ENCODE results near the gene TMED5. TPM values are rescaled to one million over a fixed set of nuclear protein-coding genes. Genes with fewer than 3 reads are reported as not detected.

TMED5 gene
- total RNA-seq, 4 donors from 2014 or later, result 99.5 to 150 (median 127) TPM

GRCh38 chr1:93215322-93215721 is 35.1 kb upstream of the TMED5 start:
- no peaks in the 10 kb centered on the region for H3K27me3 ChIP-seq
- H3K36me3 ChIP-seq, result peaks cover 0 to 7% of the 10 kb centered on the region in 2 donors
- no peaks in the 10 kb centered on the region for H3K4me1 ChIP-seq
- ATAC-seq, result no peak
- no peak overlapping the region for H3K4me3 ChIP-seq
- in situ Hi-C loops (cut with MboI; ENCODE audit: low sequenced_read_pairs in 4 of 4), result no loop called here
- TF ChIP-seq POLR2A (IDR thresholded peaks at IDR 0.05) (no peak), CTCF (IDR thresholded peaks at IDR 0.05 in 4 of 5, conservative IDR thresholded peaks at IDR 0.05 in 1 of 5) (no peak)
- no peaks in the 10 kb centered on the region for H3K9me3 ChIP-seq
- H3K27ac ChIP-seq, result no peak overlapping the region
- intact Hi-C loops (cut with DNase I; ENCODE audit: low total_unique reads), result no loop called here
- DNase-seq, result no peak

GRCh38 chr1:93207211-93207610 is 27.0 kb upstream of the TMED5 start:
- Histone ChIP-seq H3K27me3 (no peaks in the 10 kb centered on the region), H3K36me3 (peaks cover 0 to 7% of the 10 kb centered on the region in 2 donors), H3K4me3 (no peak overlapping the region), H3K9me3 (no peaks in the 10 kb centered on the region), H3K4me1 (no peaks in the 10 kb centered on the region), H3K27ac (no peak overlapping the region)
- in situ Hi-C loops (cut with MboI; ENCODE audit: low sequenced_read_pairs in 4 of 4) (no loop called here), intact Hi-C loops (cut with DNase I; ENCODE audit: low total_unique reads) (no loop called here)
- no peak for TF ChIP-seq POLR2A (IDR thresholded peaks at IDR 0.05)
- no peak for TF ChIP-seq CTCF (IDR thresholded peaks at IDR 0.05 in 4 of 5, conservative IDR thresholded peaks at IDR 0.05 in 1 of 5)
- DNase-seq, result no peak
- no peak for ATAC-seq

- Histone ChIP-seq H3K27me3 (no peaks in the 10 kb centered on the region), H3K36me3 (peaks cover 0 to 13% of the 10 kb centered on the region in 2 donors), H3K4me3 (no peak overlapping the region), H3K27ac (no peak overlapping the region), H3K4me1 (no peaks in the 10 kb centered on the region), H3K9me3 (no peaks in the 10 kb centered on the region)
- in situ Hi-C loops (cut with MboI; ENCODE audit: low sequenced_read_pairs in 4 of 4) (no loop called here), intact Hi-C loops (cut with DNase I; ENCODE audit: low total_unique reads) (no loop called here)
- ATAC-seq (no peak), DNase-seq (no peak)
- no peak for TF ChIP-seq POLR2A (IDR thresholded peaks at IDR 0.05)
- no peak for TF ChIP-seq CTCF (IDR thresholded peaks at IDR 0.05 in 4 of 5, conservative IDR thresholded peaks at IDR 0.05 in 1 of 5)
Measured at GRCh38 chr1:93206567-93206954, 26.3 kb upstream of the TMED5 start.

- in situ Hi-C loops (cut with MboI; ENCODE audit: low sequenced_read_pairs in 4 of 4) (no loop called here), intact Hi-C loops (cut with DNase I; ENCODE audit: low total_unique reads) (no loop called here)
- Histone ChIP-seq H3K9me3 (no peaks in the 10 kb centered on the region), H3K4me3 (no peak overlapping the region), H3K36me3 (peaks cover 0 to 13% of the 10 kb centered on the region in 2 donors), H3K4me1 (no peaks in the 10 kb centered on the region), H3K27ac (no peak overlapping the region), H3K27me3 (no peaks in the 10 kb centered on the region)
- ATAC-seq (no peak), DNase-seq (no peak)
- TF ChIP-seq POLR2A (IDR thresholded peaks at IDR 0.05) (no peak), CTCF (IDR thresholded peaks at IDR 0.05 in 4 of 5, conservative IDR thresholded peaks at IDR 0.05 in 1 of 5) (no peak)
Measured at GRCh38 chr1:93205892-93206566, 25.8 kb upstream of the TMED5 start.

- in situ Hi-C loops (cut with MboI; ENCODE audit: low sequenced_read_pairs in 4 of 4) (no loop called here), intact Hi-C loops (cut with DNase I; ENCODE audit: low total_unique reads) (no loop called here)
- no peak for DNase-seq
- ATAC-seq, result no peak
- H3K27me3 ChIP-seq, result no peaks in the 10 kb centered on the region
- H3K36me3 ChIP-seq, result peaks cover 0 to 16% of the 10 kb centered on the region in 2 donors
- TF ChIP-seq POLR2A (IDR thresholded peaks at IDR 0.05) (no peak), CTCF (IDR thresholded peaks at IDR 0.05 in 4 of 5, conservative IDR thresholded peaks at IDR 0.05 in 1 of 5) (no peak)
- no peak overlapping the region for H3K27ac ChIP-seq
- no peak overlapping the region for H3K4me3 ChIP-seq
- H3K9me3 ChIP-seq, result no peaks in the 10 kb centered on the region
- no peaks in the 10 kb centered on the region for H3K4me1 ChIP-seq
Measured at GRCh38 chr1:93200714-93201113, 20.5 kb upstream of the TMED5 start.

Data from gastrocnemius medialis (tissue), 4 donors.